Spleen (tissue), 11 donors: ENCODE measurements around the gene RIIAD1. TPM values are rescaled to one million over a fixed set of nuclear protein-coding genes. Genes with fewer than 3 reads are reported as not detected.
"Not testable (repeated sequence)": the region's sequence is repeated elsewhere in the genome, so short reads cannot be mapped to it uniquely, and the experiment has no call there.

Experiments used
- DNase-seq: peaks from one replicate; pipeline ENCODE4 v3.0.0-alpha.2; 2020
- H3K27ac ChIP-seq, 8 donors: fragments of 200-600 bp; sonication (generic) in 7 of 8; 1 replicate in 4 of 8; 2 replicates in 4 of 8; pipeline versions ENCODE4 v1.5.0 to v1.8.0; 2016 to 2021; ENCODE audit warnings: inconsistent platforms in 4 of 8, mild to moderate bottlenecking in 4 of 8, moderate library complexity in 1 of 8
- H3K27me3 ChIP-seq, 7 donors: fragments of 200-600 bp; sonication (generic) in 6 of 7; replicated peaks in 1 of 7; 1 replicate in 4 of 7; 2 replicates in 3 of 7; pipeline versions ENCODE4 v1.5.0 to v1.8.0; 2016 to 2021; ENCODE audit warnings: inconsistent platforms in 3 of 7, mild to moderate bottlenecking in 1 of 7
- H3K36me3 ChIP-seq, 6 donors: fragments of 200-600 bp; sonication (generic) in 5 of 6; 1 replicate in 4 of 6; 2 replicates in 2 of 6; pipeline versions ENCODE4 v1.5.0 to v1.8.0; 2016 to 2021; ENCODE audit warnings: inconsistent platforms in 2 of 6
- H3K4me1 ChIP-seq, 6 donors: fragments of 200-600 bp; sonication (generic) in 5 of 6; 1 replicate in 3 of 6; 2 replicates in 3 of 6; pipeline versions ENCODE4 v1.5.0 to v1.8.0; 2016 to 2021; ENCODE audit warnings: inconsistent platforms in 3 of 6
- H3K4me3 ChIP-seq, 8 donors: fragments of 200-600 bp; sonication (generic) in 7 of 8; 1 replicate in 4 of 8; 2 replicates in 4 of 8; pipeline versions ENCODE4 v1.5.0 to v1.8.0; 2016 to 2021; ENCODE audit warnings: inconsistent platforms in 4 of 8, mild to moderate bottlenecking in 4 of 8, moderate library complexity in 2 of 8
- H3K9me3 ChIP-seq, 8 donors: fragments of 200-600 bp; sonication (generic) in 7 of 8; 1 replicate in 4 of 8; 2 replicates in 4 of 8; pipeline versions ENCODE4 v1.5.0 to v1.8.0; 2016 to 2021; ENCODE audit warnings: inconsistent platforms in 4 of 8
- CTCF ChIP-seq, 11 experiments: fragments of 200-600 bp in 7 of 11; fragments of 450-650 bp in 4 of 11; sonication (generic) in 4 of 11; IDR thresholded peaks in 8 of 11; conservative IDR thresholded peaks in 3 of 11; 1 replicate in 7 of 11; 2 replicates in 4 of 11; pipeline versions ENCODE4 v1.4.0 to v1.8.0; 2016 to 2021; ENCODE audit warnings: antibody characterized with exemption in 11 of 11, inconsistent platforms in 4 of 11, mild to moderate bottlenecking in 1 of 11
- POLR2A ChIP-seq, 3 donors: fragments of 450-650 bp; IDR thresholded peaks; one replicate each; pipeline ENCODE4 v1.5.1; 2017; ENCODE audit warnings: antibody characterized with exemption in 3 of 3, mild to moderate bottlenecking in 1 of 3
- POLR2AphosphoS5 ChIP-seq, 3 donors: sonication (generic); formaldehyde crosslinking; IDR thresholded peaks; one replicate each; pipeline ENCODE4 v1.5.1; 2017; ENCODE audit warnings: antibody characterized with exemption in 3 of 3
- WGBS, 5 donors: extraction: QIAGEN DNeasy Blood & Tissue Kit in 3 of 5; methylation state at CpG; one replicate each; pipeline versions ENCODE4 v1.1.5 to v1.1.7; 2013 to 2018; 5-methylcytosine and 5-hydroxymethylcytosine counted together
- intact Hi-C: fragments of 100-400 bp; cut with DNase I; formaldehyde crosslinking; loops from one replicate; pipeline ENCODE4 v1.15.0; 2023; ENCODE audit warnings: low total_unique reads
- polyA plus RNA-seq, 3 donors: library from polyadenylated mRNA; stranded (reverse); fragments of 200-250 nt; gene quantifications; one replicate each; pipeline ENCODE4 v1.2.1, GENCODE V29; 2013
- total RNA-seq, 7 donors: library from RNA; depleted of rRNA in 3 of 7; stranded (reverse); fragments of >200 nt in 3 of 7; fragmentation: NEBNext Ultra II Directional in 4 of 7; extraction: Animal tissue kit (Norgen Biotek cat#: 25700) in 4 of 7; gene quantifications; one replicate each; pipeline versions ENCODE4 v1.1.0 to v1.2.1, GENCODE V29; 2016 to 2021
- donor health status: healthy with polysubstance abuse.
- donor health status: DM: no; HTN: no; CAD: no; lungs with moderate emphysema.
- donor health status: DM: no; HTN: no; CAD: no.
- donor health status: Bipolar disorder and iron deficiency.
- donor health status: healthy.
- donor health status: DM: no; HTN: no; CAD: no.
- donor health status: DM: yes; HTN: yes; CAD: no.

Gene RIIAD1
- total and polyA plus RNA-seq, 10 donors, result 0.34 TPM; not detected in 9

- Histone ChIP-seq H3K36me3 (peaks cover 0 to 84% (median 23%) of the 10 kb centered on the region in 6 donors), H3K27ac (no peak overlapping the region), H3K4me3 (no peak overlapping the region), H3K9me3 (no peaks in the 10 kb centered on the region), H3K4me1 (peaks cover 0 to 20% (median 0%) of the 10 kb centered on the region in 6 donors), H3K27me3 (no peaks in the 10 kb centered on the region)
- TF ChIP-seq CTCF (IDR thresholded peaks at IDR 0.05 in 8 of 11, conservative IDR thresholded peaks at IDR 0.05 in 3 of 11) (no peak), POLR2A (IDR thresholded peaks at IDR 0.05) (no peak), POLR2AphosphoS5 (IDR thresholded peaks at IDR 0.05) (no peak)
- intact Hi-C loops, result no loop called here
- 93 to 96% (median 95%) methylated on average over 2 of the region's 2 CpGs for WGBS, 5 donors
- DNase-seq, result no peak
Observed at GRCh38 chr1:151681923-151682322, 39.4 kb upstream of the RIIAD1 start.

- H3K27ac ChIP-seq, H3K27me3 ChIP-seq, intact Hi-C loops, H3K9me3 ChIP-seq, H3K4me3 ChIP-seq, DNase-seq: not testable (repeated sequence)
- Histone ChIP-seq H3K36me3 (peaks cover 0 to 91% (median 22%) of the 10 kb centered on the region in 6 donors), H3K4me1 (peaks cover 0 to 20% (median 0%) of the 10 kb centered on the region in 6 donors)
- 92 to 97% (median 95%) methylated on average over 7 of the region's 7 CpGs for WGBS, 5 donors
Observed at GRCh38 chr1:151682901-151683300, 38.4 kb upstream of the RIIAD1 start.

- Histone ChIP-seq H3K9me3 (no peaks in the 10 kb centered on the region), H3K4me3 (no peak overlapping the region), H3K4me1 (peaks cover 0 to 20% (median 0%) of the 10 kb centered on the region in 6 donors), H3K27ac (no peak overlapping the region), H3K36me3 (peaks cover 0 to 88% (median 22%) of the 10 kb centered on the region in 6 donors), H3K27me3 (no peaks in the 10 kb centered on the region)
- no peak for DNase-seq
- TF ChIP-seq POLR2A (IDR thresholded peaks at IDR 0.05), result no peak
- TF ChIP-seq CTCF (IDR thresholded peaks at IDR 0.05 in 8 of 11, conservative IDR thresholded peaks at IDR 0.05 in 3 of 11), result no peak
- TF ChIP-seq POLR2AphosphoS5 (IDR thresholded peaks at IDR 0.05), result no peak
- intact Hi-C loops, result no loop called here
- WGBS, 5 donors, result 74 to 98% (median 96%) methylated on average over 2 of the region's 2 CpGs
Observed at GRCh38 chr1:151684128-151684527, 37.2 kb upstream of the RIIAD1 start.

- DNase-seq, result no peak
- Histone ChIP-seq H3K27ac (no peak overlapping the region), H3K27me3 (no peaks in the 10 kb centered on the region), H3K4me3 (no peak overlapping the region), H3K36me3 (peaks cover 0 to 89% (median 22%) of the 10 kb centered on the region in 6 donors), H3K9me3 (no peaks in the 10 kb centered on the region), H3K4me1 (peaks cover 0 to 11% (median 0%) of the 10 kb centered on the region in 6 donors)
- no peak for TF ChIP-seq POLR2AphosphoS5 (IDR thresholded peaks at IDR 0.05)
- no peak for TF ChIP-seq POLR2A (IDR thresholded peaks at IDR 0.05)
- TF ChIP-seq CTCF (IDR thresholded peaks at IDR 0.05 in 8 of 11, conservative IDR thresholded peaks at IDR 0.05 in 3 of 11), result no peak
- 81 to 92% (median 85%) methylated on average over 2 of the region's 2 CpGs for WGBS, 5 donors
- intact Hi-C loops, result no loop called here
Observed at GRCh38 chr1:151686561-151686960, 34.8 kb upstream of the RIIAD1 start.

GRCh38 chr1:151689494-151689893, 31.8 kb upstream of the RIIAD1 start:
- no peaks in the 10 kb centered on the region for H3K9me3 ChIP-seq
- WGBS, 5 donors, result 86 to 90% (median 88%) methylated on average over 4 of the region's 4 CpGs
- intact Hi-C loops, result no loop called here

More at GRCh38 chr1:151689494-151689893, 31.8 kb upstream of the RIIAD1 start:
- Histone ChIP-seq H3K27me3 (no peaks in the 10 kb centered on the region), H3K4me3 (no peak overlapping the region), H3K27ac (no peak overlapping the region), H3K36me3 (peaks cover 0 to 91% (median 36%) of the 10 kb centered on the region in 6 donors), H3K4me1 (peaks cover 0 to 19% (median 3%) of the 10 kb centered on the region in 6 donors)
- TF ChIP-seq CTCF (IDR thresholded peaks at IDR 0.05 in 8 of 11, conservative IDR thresholded peaks at IDR 0.05 in 3 of 11) (no peak), POLR2A (IDR thresholded peaks at IDR 0.05) (no peak), POLR2AphosphoS5 (IDR thresholded peaks at IDR 0.05) (no peak)
- DNase-seq, result no peak
